NCI-H1930 (cell line): Measurements from ENCODE around the gene PWWP2B.

Source experiments
- DNase-seq, 2 experiments: peaks; one replicate each; lab custom pipeline; 2025; lab: John Stamatoyannopoulos, UW

The PWWP2B gene

DNA sequence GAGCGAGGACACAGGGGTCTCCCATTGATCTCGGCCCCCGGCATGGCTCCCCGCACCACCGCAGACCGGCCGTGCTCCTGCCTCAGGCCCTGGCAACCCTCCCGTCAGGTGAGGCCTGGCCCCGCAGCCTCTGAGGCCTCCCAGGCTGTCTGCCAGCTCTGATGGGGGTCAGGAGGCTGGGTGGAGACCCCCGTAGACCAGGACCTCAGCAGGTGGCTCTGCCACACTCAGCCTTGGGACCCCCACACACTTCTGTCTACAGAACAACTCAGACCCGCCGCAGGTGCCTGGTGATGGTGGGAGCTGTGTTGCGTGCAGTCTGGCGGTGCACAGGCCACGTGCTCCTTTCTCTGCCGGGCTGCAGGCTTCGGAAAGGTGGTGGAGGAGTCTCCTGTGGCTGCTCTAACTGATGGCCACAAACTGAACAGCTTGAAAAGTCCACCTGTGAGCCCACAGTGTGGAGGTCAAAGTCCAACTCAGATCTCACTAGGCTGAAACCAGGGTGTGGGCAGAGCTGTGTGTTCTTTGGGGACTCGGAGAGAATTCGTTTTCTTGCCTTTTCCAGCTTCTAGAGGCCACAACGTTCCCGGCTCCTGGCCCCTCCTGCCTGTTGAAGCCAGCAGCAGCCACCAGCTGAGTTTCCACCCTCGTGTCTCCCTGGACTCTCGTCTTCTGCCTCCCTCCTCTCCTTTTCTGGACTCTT, 62.5 kb downstream of the PWWP2B start:
- no peak for DNase-seq

DNA sequence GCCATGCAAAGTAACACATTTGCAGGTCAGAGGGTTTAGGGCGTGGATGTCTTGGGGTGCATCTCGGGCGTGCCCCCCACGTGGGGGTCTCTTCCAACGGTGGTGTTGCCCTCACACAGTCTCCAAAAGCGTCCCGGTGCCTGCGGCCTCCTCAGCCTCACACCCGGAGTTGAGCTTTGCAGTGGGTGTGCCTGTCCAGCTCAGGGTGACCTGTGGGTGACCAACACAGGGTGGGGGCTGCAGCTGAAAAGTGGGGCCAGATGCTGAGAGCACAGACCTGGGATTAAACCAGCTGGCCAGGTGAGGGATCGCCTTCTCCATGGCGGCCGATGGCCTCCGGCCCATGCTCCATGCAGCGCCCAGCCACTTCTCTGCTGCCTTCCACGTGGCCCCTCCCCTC, 63.1 kb downstream of the PWWP2B start:
- no peak for DNase-seq

DNA sequence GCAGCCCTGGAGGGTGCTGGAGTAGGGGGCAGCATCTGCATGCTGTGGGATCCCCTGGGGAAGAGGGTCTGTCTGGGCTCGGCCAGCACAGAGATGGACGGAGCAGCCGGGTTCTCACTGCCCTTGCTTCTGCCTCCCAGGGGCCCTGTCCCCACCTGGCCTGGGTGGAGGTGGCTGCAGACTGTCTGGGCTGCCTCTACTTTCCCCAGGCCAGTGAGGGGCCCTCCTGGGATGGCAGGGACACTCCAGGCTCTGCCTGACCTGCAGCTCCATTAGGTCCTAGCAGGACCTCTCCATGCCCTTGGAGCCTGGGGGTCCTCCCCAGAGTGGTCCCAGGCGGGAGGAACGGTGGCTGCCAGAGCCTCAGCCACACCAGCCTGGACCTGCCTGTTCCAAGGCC, 63.7 kb downstream of the PWWP2B start:
- DNase-seq: no peak

DNA sequence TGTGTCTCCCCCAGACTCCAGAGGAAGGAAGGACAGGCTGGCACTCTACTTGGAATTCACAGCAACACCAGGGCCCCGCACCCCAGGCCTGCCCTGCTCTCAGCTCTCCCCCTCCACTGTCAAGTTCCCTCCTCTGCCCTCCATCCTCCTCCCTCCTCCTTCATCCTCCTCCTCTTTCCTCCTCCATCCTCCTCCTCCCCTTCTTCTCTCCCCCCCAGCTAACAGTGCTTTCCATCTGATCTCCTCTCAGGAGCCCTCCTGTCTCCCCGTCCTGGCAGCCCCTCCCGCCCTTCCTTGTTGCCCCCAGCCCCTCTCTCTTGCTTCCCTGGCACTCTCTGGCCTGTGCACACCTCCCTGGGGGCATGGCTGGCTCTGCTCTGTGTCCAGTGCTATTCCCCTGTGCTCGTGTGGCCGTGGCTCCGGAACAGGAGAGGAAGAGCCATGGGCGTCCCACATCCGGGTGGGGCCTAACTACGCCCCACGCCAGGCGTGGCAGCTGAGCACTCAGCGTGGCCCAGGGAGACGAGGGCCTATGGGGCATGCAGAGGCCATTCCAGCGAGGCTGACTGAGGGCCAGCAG, 64.2 kb downstream of the PWWP2B start:
- no peak for DNase-seq

DNA sequence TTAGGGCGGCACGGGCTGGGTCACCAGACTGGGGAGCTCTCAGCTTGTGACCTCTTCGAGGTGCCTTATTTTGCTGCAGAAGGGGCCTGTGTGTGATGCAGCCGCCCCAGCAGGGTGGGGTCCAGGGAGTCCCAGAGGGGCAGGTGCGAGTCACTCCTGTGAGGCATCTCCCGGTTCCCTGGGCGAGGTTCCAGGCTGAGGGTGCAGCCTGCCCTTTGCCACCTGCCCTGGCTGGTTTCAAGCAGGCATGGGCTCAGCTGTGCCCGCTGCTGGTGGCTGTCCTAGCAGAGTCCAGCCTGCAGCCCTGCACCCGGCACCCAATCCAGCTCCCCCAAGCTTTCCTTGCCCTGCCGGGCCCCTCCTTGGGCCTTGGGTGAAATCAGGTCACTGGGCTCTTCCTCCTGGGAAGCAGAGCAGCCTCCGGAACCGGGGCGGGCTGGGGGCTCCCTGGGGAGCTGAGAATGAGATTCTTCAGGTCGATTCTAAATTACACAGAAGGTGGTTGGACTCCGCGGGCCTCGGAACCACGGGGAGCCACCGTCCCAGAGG, 64.8 kb downstream of the PWWP2B start:
- no peak for DNase-seq

DNA sequence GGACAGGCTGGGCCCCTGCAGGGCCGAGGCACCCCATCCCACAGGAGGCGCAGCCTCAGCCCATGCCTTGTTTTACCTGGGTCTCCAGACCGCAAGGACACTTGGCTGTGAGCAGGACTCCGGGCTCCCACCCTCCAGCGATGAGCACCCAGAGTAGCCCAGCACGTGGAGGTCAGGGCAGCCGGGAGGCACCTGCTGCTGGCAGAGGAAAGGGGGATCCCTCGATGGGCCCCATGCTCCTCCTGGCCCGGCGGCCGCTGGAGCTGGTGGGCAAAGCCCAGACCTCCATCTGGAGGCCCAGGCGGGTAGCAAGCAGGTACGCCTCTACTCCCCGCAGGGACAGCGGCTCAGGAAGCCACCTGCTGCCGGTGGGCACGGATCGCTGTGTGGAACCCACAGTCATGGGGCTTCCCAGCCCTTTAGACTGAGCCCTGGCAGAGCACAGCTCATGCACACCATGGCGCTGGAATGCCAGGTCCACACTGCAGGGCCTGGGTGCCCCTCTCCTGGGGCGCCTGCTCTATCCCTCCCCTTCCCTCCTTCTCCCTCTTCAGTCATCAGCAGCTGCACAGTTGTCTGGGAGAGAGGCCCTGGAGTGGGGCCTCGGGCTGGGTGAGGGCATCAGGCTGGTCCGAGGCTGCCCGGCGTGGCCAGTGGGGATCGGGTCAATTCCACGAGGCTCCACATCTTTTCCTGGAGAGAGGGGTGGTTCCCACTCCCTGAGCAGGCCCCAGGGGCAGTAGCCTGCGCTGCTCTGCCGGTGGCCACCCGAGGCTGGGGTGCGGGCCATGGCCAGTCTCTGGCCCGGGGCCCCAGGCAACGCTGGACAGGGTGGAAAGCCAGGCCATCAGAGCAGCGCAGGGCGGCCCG, 65.7 kb downstream of the PWWP2B start:
- no peak for DNase-seq

DNA sequence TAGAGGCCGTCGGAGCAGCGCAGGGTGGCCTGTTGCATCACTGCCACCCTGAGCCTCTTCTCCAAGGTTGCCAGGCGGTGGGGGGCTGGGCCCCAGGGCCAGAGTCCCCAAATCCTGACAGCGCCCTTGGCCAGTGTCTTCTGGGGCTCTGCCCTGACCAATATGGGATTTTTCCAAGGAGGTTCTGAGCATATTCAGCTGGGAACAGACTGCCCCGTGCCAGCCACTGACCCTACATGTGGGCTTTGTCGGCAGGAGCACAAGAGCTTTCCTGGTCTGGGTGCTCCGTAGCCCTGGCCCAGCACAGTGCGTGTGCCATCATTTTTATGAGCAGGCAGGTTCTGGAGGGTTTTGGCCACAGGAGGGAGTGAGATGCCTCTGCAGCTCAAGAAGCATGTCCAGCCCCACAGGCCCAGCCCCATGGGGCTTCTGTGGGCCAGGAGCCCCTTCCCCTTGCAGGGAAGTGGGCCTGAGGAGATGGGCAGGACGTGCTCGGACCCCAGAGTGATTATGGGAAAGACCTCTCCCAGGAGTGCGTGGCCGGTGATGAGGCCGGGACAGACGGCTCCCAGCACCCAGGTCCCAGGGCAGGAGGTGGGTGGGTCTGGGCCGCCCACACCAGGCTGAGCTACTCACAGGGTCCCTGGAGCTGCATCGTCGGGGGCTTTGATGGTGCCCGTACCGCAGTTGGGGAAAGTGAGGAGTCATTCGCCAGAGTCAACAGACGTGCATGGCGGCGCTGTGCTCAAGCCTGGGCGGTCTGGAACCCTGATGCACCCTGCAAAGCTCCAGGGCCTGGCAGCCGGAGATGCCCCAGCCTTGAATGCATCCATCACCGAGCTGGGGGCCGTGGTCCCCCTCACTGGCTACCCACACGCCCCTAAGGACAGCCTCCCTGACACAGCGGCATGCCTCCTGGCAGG, 66.6 kb downstream of the PWWP2B start:
- DNase-seq: no peak

DNA sequence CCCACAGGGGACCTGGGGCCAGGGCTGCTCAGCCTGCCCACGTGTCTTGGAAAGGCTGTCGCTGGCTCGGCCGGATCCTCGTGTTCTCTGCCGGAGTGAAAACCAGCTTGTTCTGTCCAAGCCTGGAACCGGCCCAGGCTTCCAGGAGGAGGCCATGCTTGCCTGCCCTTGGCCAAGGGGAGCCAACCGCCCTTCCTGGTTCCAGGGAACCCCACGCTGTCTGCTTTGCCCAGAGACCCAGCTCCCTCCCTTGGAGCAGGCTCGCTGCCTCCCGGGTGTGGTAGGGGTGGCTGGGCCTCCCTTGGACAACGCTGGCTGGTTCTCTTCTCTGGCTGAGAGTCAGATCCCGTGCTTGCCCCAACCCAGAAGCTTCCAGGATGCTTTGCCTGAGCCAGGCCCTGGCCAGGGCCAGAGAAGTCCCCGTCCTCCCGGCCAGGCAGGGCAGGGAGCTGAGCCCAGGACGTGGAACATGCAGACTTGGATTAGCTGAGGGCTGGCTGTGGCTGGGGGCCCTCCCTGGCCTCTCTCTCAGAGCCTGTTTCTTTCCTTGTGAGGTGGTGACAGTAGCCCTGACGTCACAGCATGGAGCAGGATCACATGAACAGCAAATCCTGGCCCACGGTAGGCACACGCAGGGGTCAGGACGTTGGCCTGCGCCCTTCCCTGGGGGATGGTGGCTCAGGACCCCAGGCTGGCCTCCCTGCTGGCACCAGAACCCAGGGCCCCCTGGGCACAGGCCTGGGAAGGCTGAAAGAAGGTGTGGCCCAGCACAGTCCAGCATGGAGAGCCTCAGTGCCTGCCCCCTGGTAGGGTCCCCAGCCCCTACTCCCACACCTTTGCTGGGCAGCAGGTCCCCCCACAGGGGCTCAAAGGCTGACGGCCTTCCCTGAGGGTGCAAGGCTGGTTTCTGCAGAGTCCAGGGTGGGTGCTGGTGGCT, 67.5 kb downstream of the PWWP2B start:
- DNase-seq: no peak

DNA sequence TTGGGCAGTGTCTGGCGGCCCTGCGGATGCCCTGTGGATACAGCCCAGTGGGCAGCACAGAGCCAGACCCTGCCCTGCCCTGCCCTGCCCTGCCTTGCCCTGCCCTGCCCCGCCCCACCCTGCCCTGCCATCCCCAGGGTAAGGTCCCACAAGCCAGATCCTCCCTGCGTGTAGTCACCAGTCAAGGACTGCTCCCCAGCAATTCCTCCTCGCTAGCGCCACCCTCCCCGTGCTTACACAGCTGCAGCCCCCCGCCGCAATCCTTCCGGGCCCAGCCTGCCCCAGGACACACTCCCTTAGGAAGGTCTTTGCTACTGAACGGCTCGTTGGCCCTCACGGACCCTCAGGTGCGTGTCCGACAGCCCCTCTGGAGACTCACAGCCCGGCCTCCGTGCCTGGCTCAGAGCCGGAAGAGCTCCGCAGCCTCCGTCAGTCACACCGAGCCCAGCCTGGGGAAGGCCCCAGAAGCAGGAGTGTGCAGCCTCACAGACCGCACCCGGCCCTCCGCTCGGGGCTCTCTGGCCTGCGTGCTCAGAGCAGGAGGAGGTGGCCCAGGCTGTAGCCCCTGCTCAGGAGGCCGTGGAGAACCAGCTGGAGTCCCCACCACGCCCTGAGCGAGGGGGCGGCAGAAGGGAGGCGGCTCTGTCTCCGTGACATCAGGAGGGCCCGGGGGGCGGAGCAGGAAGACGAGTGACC, 68.3 kb downstream of the PWWP2B start:
- DNase-seq: no peak

DNA sequence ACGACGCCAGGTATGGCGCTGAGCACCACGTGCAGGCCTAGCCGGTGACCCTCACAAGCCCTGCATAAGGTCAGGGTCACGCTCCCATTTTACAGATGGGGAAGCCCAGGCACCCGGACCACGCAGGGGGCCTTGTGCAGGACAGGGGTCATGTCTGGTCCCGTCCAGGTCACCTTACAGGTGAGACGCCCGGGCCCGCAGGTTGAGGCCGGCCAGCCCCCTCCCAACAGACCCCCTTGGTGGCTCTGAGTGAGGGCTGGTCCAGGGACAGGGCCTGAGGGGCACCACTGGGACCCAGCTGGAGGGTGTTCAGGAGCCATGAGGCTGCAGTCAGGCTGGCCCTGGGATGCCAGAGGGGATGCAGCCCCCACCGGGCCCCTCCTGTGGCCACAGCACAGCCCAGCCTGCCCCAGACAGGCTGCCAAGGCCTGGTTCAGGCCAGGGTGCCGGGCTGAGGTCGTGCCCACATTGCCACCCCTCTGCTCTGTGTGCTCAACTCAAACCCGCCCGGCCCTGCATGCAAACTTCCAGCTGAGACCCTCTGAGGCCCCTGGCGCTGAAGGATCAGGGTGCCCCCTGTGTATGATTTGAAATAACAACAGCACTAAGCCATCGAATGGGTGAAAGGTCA, 69.0 kb downstream of the PWWP2B start:
- no peak for DNase-seq

DNA sequence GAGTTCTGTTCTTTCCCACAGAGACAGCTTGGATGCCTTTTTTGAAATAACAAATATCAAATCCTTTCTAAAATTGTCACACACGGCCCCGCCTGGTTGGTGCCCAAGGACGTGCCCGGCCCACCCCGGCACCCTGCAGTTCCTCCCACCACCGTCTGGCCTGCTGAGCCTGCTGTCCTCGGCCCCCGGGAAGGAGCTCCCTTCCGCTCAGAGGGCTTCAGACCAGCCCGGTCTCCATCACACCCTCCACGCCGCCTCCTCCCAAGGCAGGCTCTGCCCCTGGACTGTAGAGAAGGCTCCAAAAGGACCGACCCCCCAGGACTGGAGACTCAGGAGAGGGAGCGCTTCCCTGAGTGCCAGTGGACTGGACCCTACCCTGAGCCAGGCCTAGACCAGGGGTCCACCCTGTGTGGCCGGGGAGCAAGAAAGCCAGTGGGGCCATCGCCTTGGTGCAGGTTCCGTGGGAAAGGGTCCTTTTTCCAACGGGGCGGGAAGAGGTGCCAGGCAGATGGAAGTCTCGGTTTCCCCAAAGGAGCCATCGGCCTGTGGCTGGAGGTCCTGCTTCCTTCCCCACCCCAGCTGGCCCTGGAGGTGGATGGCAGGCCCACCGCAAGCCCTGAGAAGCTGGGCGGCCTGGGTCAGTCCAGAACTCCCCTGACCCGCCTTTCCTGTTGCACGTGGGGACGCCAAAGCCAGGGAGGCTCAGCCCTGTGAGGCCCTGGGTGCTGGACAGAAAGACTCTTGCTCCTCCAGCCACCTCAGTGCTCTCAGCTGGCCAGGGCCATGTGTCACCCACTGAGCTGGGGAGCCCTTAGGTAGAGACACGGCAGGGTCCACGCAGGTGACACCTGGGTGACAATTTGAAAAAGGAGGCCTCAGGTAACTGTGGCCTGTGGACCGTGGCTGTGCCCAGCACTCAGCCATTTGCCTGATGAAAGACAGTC, 69.8 kb downstream of the PWWP2B start:
- no peak for DNase-seq
